Measurements from ENCODE around the gene PDE8A. TPM values are rescaled to one million over a fixed set of nuclear protein-coding genes. Genes with fewer than 3 reads are reported as not detected.

Gene PDE8A
- total RNA-seq, 2 experiments from 2014 or later = 23.2 to 24.4 TPM

DNA sequence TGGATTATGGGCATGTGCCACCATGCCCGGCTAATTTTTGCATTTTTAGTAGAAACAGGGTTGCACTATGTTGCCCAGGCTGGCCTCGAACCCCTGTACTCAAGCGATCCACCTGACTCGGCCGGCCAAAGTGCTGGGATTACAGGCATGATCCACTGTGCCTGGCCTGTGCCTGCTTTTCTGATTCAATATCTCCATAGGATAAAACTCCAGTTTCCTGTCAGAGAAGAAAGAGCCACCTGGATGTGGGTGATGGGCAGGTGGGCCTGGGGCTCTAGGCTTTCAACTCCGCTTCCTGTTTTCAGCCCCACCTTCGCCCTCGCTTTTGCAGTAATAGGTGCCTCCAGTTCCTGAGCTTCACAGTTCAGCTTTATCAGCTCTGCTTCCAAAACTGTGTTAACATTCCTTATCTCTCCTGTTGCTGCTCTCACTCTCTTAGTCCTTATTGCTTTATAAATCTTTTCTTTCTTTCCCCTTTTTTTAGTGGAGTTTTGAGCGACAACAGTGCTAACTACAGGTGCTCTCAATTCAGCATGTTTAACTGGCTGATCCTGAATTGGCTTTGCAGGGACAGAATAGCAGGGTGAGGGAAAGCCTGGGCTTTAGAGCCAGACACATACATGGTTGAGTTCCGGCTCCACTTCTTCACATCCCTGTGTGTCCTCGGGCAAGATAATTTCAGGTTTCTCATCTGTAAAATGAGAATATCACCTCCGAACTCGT is 21.1 kb upstream of the PDE8A start:
- peaks cover 9% of the 10 kb centered on the region for H3K4me1 Mint-ChIP-seq (ENCODE audit: low read depth)
- intact Hi-C loops (cut with micrococcal nuclease) = no loop called here
- POLR2A ChIA-PET = no interaction called here

DNA sequence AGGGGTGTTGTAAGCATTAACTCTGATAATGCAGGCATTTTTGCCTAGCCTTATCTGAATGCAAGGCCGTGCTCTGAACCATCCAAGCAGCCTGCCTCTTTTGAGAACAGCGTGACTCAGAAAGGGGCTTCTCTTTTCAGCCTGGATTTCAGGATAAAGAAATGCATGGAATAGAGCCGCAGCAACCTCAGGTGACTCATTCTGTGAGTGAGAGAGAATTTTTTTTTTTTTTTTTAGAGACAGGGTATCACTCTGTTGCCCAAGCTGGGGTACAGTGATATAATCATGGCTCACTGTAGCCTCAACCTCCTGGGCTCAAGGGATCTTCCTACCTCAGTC is 20.6 kb upstream of the PDE8A start:
- ATAC-seq = no peak

More for the DNA sequence above, 21.1 kb upstream of the PDE8A start:
- H3K27me3 Mint-ChIP-seq = peaks cover 11% of the 10 kb centered on the region
- no peak overlapping the region for H3K4me3 Mint-ChIP-seq
- DNase-seq = no peak
- no peaks in the 10 kb centered on the region for H3K36me3 Mint-ChIP-seq (ENCODE audit: low read depth)
- CTCF ChIA-PET = no interaction called here
- no peaks in the 10 kb centered on the region for H3K9me3 Mint-ChIP-seq
- ATAC-seq = no peak
- TF ChIP-seq CTCF (IDR thresholded peaks at IDR 0.05) = no peak
- no peak overlapping the region for H3K27ac Mint-ChIP-seq

GRCh38 chr15:84961707-84962106 is 19.9 kb upstream of the PDE8A start:
- Mint-ChIP-seq H3K27me3 (peaks cover 4% of the 10 kb centered on the region), H3K27ac (no peak overlapping the region), H3K4me1 (ENCODE audit: low read depth) (peaks cover 6% of the 10 kb centered on the region), H3K9me3 (no peaks in the 10 kb centered on the region), H3K4me3 (no peak overlapping the region), H3K36me3 (ENCODE audit: low read depth) (no peaks in the 10 kb centered on the region)
- no peak for ATAC-seq
- CTCF ChIA-PET = no interaction called here
- POLR2A ChIA-PET = no interaction called here
- no peak for DNase-seq
- intact Hi-C loops (cut with micrococcal nuclease) = no loop called here
- TF ChIP-seq CTCF (IDR thresholded peaks at IDR 0.05) = no peak

More for the DNA sequence above, 20.6 kb upstream of the PDE8A start:
- TF ChIP-seq CTCF (IDR thresholded peaks at IDR 0.05) = no peak
- Mint-ChIP-seq H3K36me3 (ENCODE audit: low read depth) (no peaks in the 10 kb centered on the region), H3K4me1 (ENCODE audit: low read depth) (peaks cover 6% of the 10 kb centered on the region), H3K9me3 (no peaks in the 10 kb centered on the region), H3K27me3 (peaks cover 8% of the 10 kb centered on the region), H3K27ac (no peak overlapping the region), H3K4me3 (no peak overlapping the region)
- ChIA-PET CTCF (no interaction called here), POLR2A (no interaction called here)
- no peak for DNase-seq
- intact Hi-C loops (cut with micrococcal nuclease) = no loop called here

GRCh38 chr15:84962955-84963354 is 18.7 kb upstream of the PDE8A start:
- no peak for TF ChIP-seq CTCF (IDR thresholded peaks at IDR 0.05)
- no peaks in the 10 kb centered on the region for H3K9me3 Mint-ChIP-seq
- POLR2A ChIA-PET = no interaction called here

GRCh38 chr15:84967380-84967779 is 14.3 kb upstream of the PDE8A start:
- ChIA-PET POLR2A (no interaction called here), CTCF (no interaction called here)
- Mint-ChIP-seq H3K9me3 (no peaks in the 10 kb centered on the region), H3K4me1 (ENCODE audit: low read depth) (no peaks in the 10 kb centered on the region), H3K36me3 (ENCODE audit: low read depth) (no peaks in the 10 kb centered on the region), H3K27ac (no peak overlapping the region), H3K27me3 (no peaks in the 10 kb centered on the region), H3K4me3 (no peak overlapping the region)
- DNase-seq (no peak), ATAC-seq (no peak)
- intact Hi-C loops (cut with micrococcal nuclease) = no loop called here
- TF ChIP-seq CTCF (IDR thresholded peaks at IDR 0.05) = no peak

More at GRCh38 chr15:84962955-84963354, 18.7 kb upstream of the PDE8A start:
- CTCF ChIA-PET = no interaction called here
- ATAC-seq = no peak
- no peak for DNase-seq
- no peak overlapping the region for H3K27ac Mint-ChIP-seq
- H3K36me3 Mint-ChIP-seq (ENCODE audit: low read depth) = no peaks in the 10 kb centered on the region
- H3K4me1 Mint-ChIP-seq (ENCODE audit: low read depth) = peaks cover 6% of the 10 kb centered on the region
- intact Hi-C loops (cut with micrococcal nuclease) = no loop called here
- no peak overlapping the region for H3K4me3 Mint-ChIP-seq
- H3K27me3 Mint-ChIP-seq = no peaks in the 10 kb centered on the region
